ENCODE data around the gene RAB36.
A peak's percentile ranks its signal among the peaks of the same experiment; 100 is the strongest.
"Not testable (repeated sequence)": the region's sequence is repeated elsewhere in the genome, so short reads cannot be mapped to it uniquely, and the experiment has no call there.

Gene RAB36

GRCh38 chr22:23122216-23122957 lies 22.9 kb upstream of the RAB36 start:
- no peak for DNase-seq

GRCh38 chr22:23122992-23123803 lies 22.1 kb upstream of the RAB36 start:
- DNase-seq: no peak

DNA sequence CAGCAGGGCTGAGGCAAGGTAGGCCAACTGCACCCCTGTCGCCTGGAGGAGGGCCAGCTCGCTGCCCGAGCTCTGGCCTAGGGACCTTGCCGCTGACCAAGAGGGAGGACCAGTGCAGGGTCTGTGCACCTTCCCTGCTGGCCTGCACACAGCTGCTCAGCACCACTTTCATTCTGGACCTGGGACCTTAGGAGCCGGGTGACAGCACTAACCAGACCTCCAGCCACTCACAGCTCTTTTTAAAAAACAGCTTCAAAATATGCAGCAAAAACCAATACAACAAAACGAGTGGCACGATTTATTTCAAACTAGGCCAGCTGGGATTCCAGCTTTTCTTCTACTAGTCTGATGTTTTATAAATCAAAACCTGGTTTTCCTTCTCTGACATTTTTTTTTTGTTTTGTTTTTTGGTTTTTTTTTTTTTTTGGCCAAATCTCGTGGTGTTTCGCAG lies 21.4 kb upstream of the RAB36 start:
- no peak for DNase-seq

DNA sequence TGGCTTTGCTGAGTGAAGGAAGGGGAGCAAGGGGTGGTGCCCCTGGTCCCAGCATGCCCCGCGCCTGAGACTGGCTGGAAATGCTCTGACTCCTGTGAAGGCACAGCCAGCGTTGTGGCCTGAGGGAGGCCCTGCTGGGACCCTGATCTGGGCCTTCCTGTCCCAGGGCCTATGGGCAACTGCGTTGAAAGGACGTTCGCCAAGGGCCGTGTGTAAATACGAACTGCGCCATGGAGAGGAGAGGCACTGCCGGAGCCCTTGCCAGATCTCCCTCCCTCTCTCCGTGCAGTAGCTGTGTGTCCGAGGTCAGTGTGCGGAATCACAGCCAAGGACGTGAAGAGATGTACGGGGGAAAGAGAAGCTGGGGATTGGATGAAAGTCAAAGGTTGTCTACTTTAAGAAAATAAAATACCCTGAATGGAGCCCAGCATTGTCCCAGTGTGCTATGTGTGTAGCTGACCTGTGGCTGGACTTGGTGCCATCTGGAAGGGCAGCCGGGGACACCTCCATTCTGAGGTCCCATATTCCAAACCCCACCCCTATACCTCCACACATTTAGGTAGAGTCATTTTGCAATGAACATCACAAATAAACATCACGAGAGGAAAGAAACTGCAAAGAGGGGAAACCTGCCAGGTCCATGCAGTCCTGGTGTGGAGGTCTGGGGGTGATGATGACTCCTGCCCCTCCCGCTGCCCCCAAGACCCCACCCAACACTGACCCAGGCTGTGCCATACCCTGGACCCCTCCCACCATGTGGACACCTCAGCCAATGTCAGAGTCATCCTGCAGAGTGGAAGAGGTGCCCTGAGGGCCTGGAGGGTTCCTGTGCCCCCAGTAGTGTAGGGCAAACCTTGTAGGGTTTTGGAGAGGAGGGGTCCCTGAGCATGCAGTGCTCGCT lies 20.4 kb upstream of the RAB36 start:
- no peak for DNase-seq

- no peak for DNase-seq
Observed at GRCh38 chr22:23125512-23126103, 19.7 kb upstream of the RAB36 start.

- no peak for DNase-seq
Observed at GRCh38 chr22:23126165-23127054, 18.9 kb upstream of the RAB36 start.

DNA sequence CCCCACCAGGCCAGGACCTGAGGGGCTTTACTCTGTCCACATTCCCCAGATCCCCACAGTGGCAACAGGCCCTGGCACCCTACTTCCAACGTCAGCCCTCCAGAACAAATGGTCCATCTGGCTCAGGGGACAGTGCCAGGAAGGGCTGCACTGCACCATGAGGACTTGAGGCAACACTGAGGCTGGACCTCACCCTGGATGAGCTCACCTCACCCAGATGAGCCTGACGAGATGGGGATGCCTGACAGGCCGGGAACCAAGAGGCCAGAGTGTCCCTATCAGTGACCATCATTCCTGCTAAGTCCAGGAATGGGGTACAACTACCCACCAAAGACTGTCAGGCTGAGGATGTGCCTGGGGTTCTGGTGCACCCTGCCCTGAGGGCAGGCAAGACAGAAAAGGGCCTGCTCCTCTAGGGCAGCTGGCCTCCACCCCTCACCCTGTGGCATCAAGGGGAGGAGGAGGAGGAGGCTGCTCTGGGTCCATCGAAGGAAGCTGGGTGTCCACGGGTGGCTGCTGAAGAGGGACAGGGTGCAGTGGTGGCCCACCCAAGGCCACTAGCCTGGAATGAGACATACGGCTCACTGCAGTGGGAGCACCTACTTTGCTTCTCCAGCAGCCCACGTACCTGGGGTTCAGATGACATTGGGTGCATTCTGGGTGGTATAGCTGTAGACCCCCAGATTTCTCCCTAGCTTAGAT lies 18.1 kb upstream of the RAB36 start:
- no peak for DNase-seq

GRCh38 chr22:23127788-23128187 lies 17.5 kb upstream of the RAB36 start:
- DNase-seq: no peak

GRCh38 chr22:23128269-23129108 lies 16.8 kb upstream of the RAB36 start:
- DNase-seq: peak; percentile 91

GRCh38 chr22:23129149-23129548 lies 16.1 kb upstream of the RAB36 start:
- DNase-seq: no peak

DNA sequence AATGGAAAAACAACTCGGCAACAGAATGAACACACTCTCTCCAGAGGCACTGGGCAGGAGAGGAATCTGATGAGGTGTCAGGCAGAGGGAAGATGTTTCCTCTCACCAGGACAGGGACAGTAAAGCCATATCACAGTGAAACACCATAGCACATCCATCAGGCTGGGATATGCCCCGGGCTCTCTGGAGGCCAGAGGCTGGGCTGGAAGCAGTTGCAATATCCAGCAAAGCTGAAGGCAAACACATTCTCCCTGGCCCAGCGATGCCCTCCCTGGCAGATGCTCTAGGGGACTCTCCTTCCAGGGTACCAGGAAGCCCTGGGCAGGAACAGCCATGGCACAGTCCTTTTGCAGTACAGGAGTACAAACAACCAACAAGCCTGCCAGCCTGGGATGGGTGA lies 14.6 kb upstream of the RAB36 start:
- no peak for DNase-seq

DNA sequence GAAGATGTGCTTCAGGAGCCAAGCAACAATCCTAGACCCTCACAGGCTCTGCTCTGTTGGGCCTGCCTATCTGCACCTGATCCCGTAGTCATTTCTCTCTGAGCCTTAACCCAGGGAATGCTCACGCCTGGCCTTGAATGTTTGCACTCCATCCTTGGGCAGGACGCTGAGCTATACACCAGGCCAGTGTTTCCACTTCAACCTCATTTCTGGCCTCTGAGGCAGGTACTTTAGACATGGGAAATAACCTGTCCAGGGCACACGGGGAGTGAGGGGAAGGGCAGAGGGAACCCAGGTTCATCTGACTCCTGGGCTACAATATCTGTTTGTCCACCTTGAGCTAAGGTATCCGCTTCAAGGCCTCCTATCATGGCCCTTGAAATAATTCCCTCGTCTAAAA lies 13.3 kb upstream of the RAB36 start:
- DNase-seq: no peak

GRCh38 chr22:23132376-23133091 lies 12.7 kb upstream of the RAB36 start:
- DNase-seq: no peak

- no peak for DNase-seq
Observed at GRCh38 chr22:23133922-23134321, 11.4 kb upstream of the RAB36 start.

GRCh38 chr22:23136991-23137390 lies 8.3 kb upstream of the RAB36 start:
- not testable (repeated sequence) for DNase-seq

DNA sequence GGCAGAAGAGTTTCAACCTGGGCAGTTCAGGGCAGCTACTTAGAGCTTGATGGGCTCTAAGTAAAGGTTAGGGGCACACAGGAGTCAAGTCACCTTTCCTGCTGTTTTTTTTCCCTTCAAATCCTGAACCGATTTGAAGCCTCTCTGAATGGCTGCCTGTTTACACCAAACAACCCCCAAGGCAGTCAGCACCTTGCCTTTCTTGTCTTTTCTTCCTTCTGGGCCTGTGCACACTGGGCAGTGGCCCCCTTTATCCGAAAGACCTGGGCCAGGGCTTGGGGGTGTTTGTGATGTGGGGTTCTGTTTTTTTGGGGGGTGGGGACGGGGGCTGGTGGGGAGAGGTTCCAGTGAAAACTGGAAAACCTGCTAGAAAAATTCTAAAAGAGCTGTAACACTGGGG lies 7.8 kb upstream of the RAB36 start:
- no peak for DNase-seq

DNA sequence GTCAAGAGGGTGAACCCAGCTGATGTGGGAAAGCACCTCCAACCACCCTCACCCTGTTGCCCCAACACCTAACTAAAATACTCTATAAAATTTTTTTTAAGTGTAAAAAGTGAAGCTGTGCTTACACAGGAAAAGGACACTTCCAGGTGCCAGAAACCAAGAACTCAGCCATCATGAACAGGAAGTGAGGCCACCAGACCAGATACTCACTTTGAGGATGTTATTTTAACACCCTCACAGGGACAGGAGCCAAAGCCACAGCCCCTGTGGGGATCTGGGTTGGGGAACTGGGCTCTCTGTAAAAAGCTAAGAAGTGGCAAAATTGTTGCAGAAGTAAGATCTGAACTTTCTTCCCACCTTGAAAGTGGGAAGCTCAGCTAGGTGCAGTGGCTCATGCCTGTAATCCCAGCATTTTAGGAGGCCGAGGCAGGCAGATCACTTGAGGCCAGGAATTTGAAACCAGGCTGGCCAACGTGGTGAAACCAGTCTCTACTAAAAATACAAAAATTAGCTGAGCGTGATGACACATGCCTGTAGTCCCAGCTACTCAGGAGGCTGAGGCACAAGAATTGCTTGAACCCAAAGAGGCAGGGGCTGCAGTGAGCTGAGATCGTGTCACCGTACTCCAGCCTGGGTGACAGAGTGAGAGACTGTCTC lies 7.2 kb upstream of the RAB36 start:
- no peak for DNase-seq

DNA sequence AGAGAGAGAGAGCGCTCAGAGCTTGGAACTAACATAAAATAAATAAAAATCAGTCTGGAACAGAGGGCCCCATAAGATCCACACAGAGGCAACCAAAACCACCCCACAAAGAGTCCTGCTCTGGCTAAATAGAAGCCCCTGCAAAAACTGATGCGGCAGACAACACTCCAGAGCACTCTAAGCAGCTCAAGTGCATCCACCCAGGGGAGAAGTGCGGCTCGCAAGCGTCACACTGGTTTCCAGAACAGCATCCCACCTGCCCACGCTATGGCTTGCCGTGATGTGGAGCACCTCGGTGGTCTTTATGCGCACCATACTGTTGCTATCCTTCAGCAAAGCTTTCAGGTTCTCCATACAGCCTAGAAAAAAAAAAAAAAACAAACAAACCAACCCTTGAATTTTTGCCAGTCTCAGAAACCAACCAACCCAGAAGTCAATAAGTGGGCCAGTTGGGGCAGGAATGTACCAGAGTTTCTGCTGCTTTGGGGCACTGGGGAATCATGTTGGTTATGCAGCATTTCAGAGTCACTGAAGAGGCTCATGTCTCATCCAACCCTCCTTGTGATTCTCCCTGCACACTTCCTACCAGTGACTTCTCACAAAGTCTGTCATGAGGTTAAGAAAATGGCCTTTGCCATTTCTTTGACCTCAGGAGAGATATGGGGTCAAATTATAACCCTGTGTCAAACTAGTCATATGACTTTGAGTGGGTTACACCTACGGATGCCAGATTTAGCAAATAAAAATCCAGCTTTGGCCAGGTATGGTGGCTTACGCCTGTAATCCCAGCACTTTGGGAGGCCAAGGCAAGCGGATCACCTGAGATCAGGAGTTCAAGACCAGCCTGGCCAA lies 6.5 kb upstream of the RAB36 start:
- no peak for DNase-seq

All from NCI-H446 treated with DMSO at 0.1 percent for 48 hours (cell line).